Measurements from ENCODE around the gene IP6K1. TPM values are rescaled to one million over a fixed set of nuclear protein-coding genes. Genes with fewer than 3 reads are reported as not detected.

Gene IP6K1
- total and polyA plus RNA-seq, 10 of the 15 experiments (the other 5 are each of a cell fraction or from before 2014, with no cell fraction given) = 1.3 to 30.6 (median 18.2) TPM

Small RNAs within 50 kb of the gene (microRNA-seq; reads per million reads assigned to microRNA genes)
- gene MIR5193 = not detected

Small RNAs within 50 kb of the gene (small RNA-seq; reads per million reads assigned to genes)
- gene AMIGO3 (not detected), gene COX6CP14 (not detected)

Other genes with a start within 250 kb of the IP6K1 start
Only the 7 nearest of the 14 such genes appear.
- 1.2 and 1.3 TPM in 2 replicates for gene AMIGO3, start 66.9 kb downstream of the IP6K1 start, total RNA-seq (2014; rRNA removed)
- not detected in 2 replicates for gene AMIGO3, start 66.9 kb downstream of the IP6K1 start, total RNA-seq (2014; rRNA removed; fragmentation: Illumina TruSeq; extraction: Trizol)
- 0.18 TPM in 1 of 2 replicates, not detected in the other for gene AMIGO3, start 66.9 kb downstream of the IP6K1 start, total RNA-seq (2021)
- 0.19 TPM in 1 of 2 replicates, not detected in the other for gene AMIGO3, start 66.9 kb downstream of the IP6K1 start, polyA plus RNA-seq (2011; rRNA removed)
- gene AMIGO3, start 66.9 kb downstream of the IP6K1 start, polyA plus RNA-seq (2014; fragmentation: Illumina TruSeq; extraction: Trizol) = 0.07 TPM in 1 of 2 replicates, not detected in the other
- not detected for gene AMIGO3, start 66.9 kb downstream of the IP6K1 start, polyA plus RNA-seq (2014; fragmentation: Nextera tagmentation; extraction: Ambion mirVana)
- gene AMIGO3, start 66.9 kb downstream of the IP6K1 start, polyA plus RNA-seq (2014; rRNA removed) = 0.58 and 1.2 TPM in 2 replicates
- gene AMIGO3, start 66.9 kb downstream of the IP6K1 start, polyA plus RNA-seq (2016; fragmentation: Nextera tagmentation; extraction: Ambion mirVana) = 1 to 10 TPM in 1 of 2 experiments, under 1 TPM in 1; 0.44 to 1.1 TPM
- 39.1 and 44.3 TPM in 2 replicates for gene GMPPB, start 62.6 kb downstream of the IP6K1 start, total RNA-seq (2014; rRNA removed)
- gene GMPPB, start 62.6 kb downstream of the IP6K1 start, total RNA-seq (2014; rRNA removed; fragmentation: Illumina TruSeq; extraction: Trizol) = 11.3 and 11.7 TPM in 2 replicates
- 45.6 and 46.1 TPM in 2 replicates for gene GMPPB, start 62.6 kb downstream of the IP6K1 start, total RNA-seq (2021)
- 5.7 and 13.4 TPM in 2 replicates for gene GMPPB, start 62.6 kb downstream of the IP6K1 start, polyA plus RNA-seq (2011; rRNA removed)
- gene GMPPB, start 62.6 kb downstream of the IP6K1 start, polyA plus RNA-seq (2014; fragmentation: Illumina TruSeq; extraction: Trizol) = 4.7 and 13.3 TPM in 2 replicates
- gene GMPPB, start 62.6 kb downstream of the IP6K1 start, polyA plus RNA-seq (2014; fragmentation: Nextera tagmentation; extraction: Ambion mirVana) = 1 to 10 TPM; 2.3 to 8.7 TPM
- gene GMPPB, start 62.6 kb downstream of the IP6K1 start, polyA plus RNA-seq (2014; rRNA removed) = 33.2 and 40.3 TPM in 2 replicates
- 10 to 100 TPM; 73.2 to 99.5 TPM for gene GMPPB, start 62.6 kb downstream of the IP6K1 start, polyA plus RNA-seq (2016; fragmentation: Nextera tagmentation; extraction: Ambion mirVana)
- not detected in 2 replicates for gene CDHR4, start 13.3 kb upstream of the IP6K1 start, total RNA-seq (2014; rRNA removed)
- not detected in 2 replicates for gene CDHR4, start 13.3 kb upstream of the IP6K1 start, total RNA-seq (2014; rRNA removed; fragmentation: Illumina TruSeq; extraction: Trizol)
- gene CDHR4, start 13.3 kb upstream of the IP6K1 start, total RNA-seq (2021) = not detected in 2 replicates
- gene CDHR4, start 13.3 kb upstream of the IP6K1 start, polyA plus RNA-seq (2011; rRNA removed) = not detected in 2 replicates
- not detected in 2 replicates for gene CDHR4, start 13.3 kb upstream of the IP6K1 start, polyA plus RNA-seq (2014; fragmentation: Illumina TruSeq; extraction: Trizol)
- gene CDHR4, start 13.3 kb upstream of the IP6K1 start, polyA plus RNA-seq (2014; fragmentation: Nextera tagmentation; extraction: Ambion mirVana) = not detected
- gene CDHR4, start 13.3 kb upstream of the IP6K1 start, polyA plus RNA-seq (2014; rRNA removed) = not detected in 2 replicates
- gene CDHR4, start 13.3 kb upstream of the IP6K1 start, polyA plus RNA-seq (2016; fragmentation: Nextera tagmentation; extraction: Ambion mirVana) = not detected
- gene INKA1, start 16.7 kb upstream of the IP6K1 start, total RNA-seq (2014; rRNA removed) = 9.3 and 11.9 TPM in 2 replicates
- gene INKA1, start 16.7 kb upstream of the IP6K1 start, total RNA-seq (2014; rRNA removed; fragmentation: Illumina TruSeq; extraction: Trizol) = 3.8 and 4.2 TPM in 2 replicates
- 6.0 and 9.2 TPM in 2 replicates for gene INKA1, start 16.7 kb upstream of the IP6K1 start, total RNA-seq (2021)
- 0.94 and 1.6 TPM in 2 replicates for gene INKA1, start 16.7 kb upstream of the IP6K1 start, polyA plus RNA-seq (2011; rRNA removed)
- gene INKA1, start 16.7 kb upstream of the IP6K1 start, polyA plus RNA-seq (2014; fragmentation: Illumina TruSeq; extraction: Trizol) = 2.1 TPM in 1 of 2 replicates, not detected in the other
- 1 to 10 TPM in 1 of 2 experiments, under 1 TPM in 1; 0.32 to 1.4 TPM for gene INKA1, start 16.7 kb upstream of the IP6K1 start, polyA plus RNA-seq (2014; fragmentation: Nextera tagmentation; extraction: Ambion mirVana)
- gene INKA1, start 16.7 kb upstream of the IP6K1 start, polyA plus RNA-seq (2014; rRNA removed) = 10.2 and 10.5 TPM in 2 replicates
- gene INKA1, start 16.7 kb upstream of the IP6K1 start, polyA plus RNA-seq (2016; fragmentation: Nextera tagmentation; extraction: Ambion mirVana) = 1 to 10 TPM; 9.0 to 9.9 TPM
- 71.2 and 79.6 TPM in 2 replicates for gene UBA7, start 27.4 kb upstream of the IP6K1 start, total RNA-seq (2014; rRNA removed)
- gene UBA7, start 27.4 kb upstream of the IP6K1 start, total RNA-seq (2014; rRNA removed; fragmentation: Illumina TruSeq; extraction: Trizol) = 35.1 and 38.9 TPM in 2 replicates
- 108 and 116 TPM in 2 replicates for gene UBA7, start 27.4 kb upstream of the IP6K1 start, total RNA-seq (2021)
- 34.1 and 65.8 TPM in 2 replicates for gene UBA7, start 27.4 kb upstream of the IP6K1 start, polyA plus RNA-seq (2011; rRNA removed)
- gene UBA7, start 27.4 kb upstream of the IP6K1 start, polyA plus RNA-seq (2014; fragmentation: Illumina TruSeq; extraction: Trizol) = 25.9 and 57.4 TPM in 2 replicates
- gene UBA7, start 27.4 kb upstream of the IP6K1 start, polyA plus RNA-seq (2014; fragmentation: Nextera tagmentation; extraction: Ambion mirVana) = 10 to 100 TPM; 11.8 to 22.2 TPM
- 105 and 112 TPM in 2 replicates for gene UBA7, start 27.4 kb upstream of the IP6K1 start, polyA plus RNA-seq (2014; rRNA removed)
- gene UBA7, start 27.4 kb upstream of the IP6K1 start, polyA plus RNA-seq (2016; fragmentation: Nextera tagmentation; extraction: Ambion mirVana) = 10 to 100 TPM; 34.6 to 36.0 TPM
- 20.9 and 21.1 TPM in 2 replicates for gene TRAIP, start 70.0 kb upstream of the IP6K1 start, total RNA-seq (2014; rRNA removed)
- gene TRAIP, start 70.0 kb upstream of the IP6K1 start, total RNA-seq (2014; rRNA removed; fragmentation: Illumina TruSeq; extraction: Trizol) = 14.7 and 15.9 TPM in 2 replicates
- gene TRAIP, start 70.0 kb upstream of the IP6K1 start, total RNA-seq (2021) = 19.5 and 23.7 TPM in 2 replicates
- gene TRAIP, start 70.0 kb upstream of the IP6K1 start, polyA plus RNA-seq (2011; rRNA removed) = 12.5 and 18.6 TPM in 2 replicates
- 17.9 and 22.1 TPM in 2 replicates for gene TRAIP, start 70.0 kb upstream of the IP6K1 start, polyA plus RNA-seq (2014; fragmentation: Illumina TruSeq; extraction: Trizol)
- gene TRAIP, start 70.0 kb upstream of the IP6K1 start, polyA plus RNA-seq (2014; fragmentation: Nextera tagmentation; extraction: Ambion mirVana) = 10 to 100 TPM; 33.6 to 37.0 TPM
- gene TRAIP, start 70.0 kb upstream of the IP6K1 start, polyA plus RNA-seq (2014; rRNA removed) = 22.4 and 25.1 TPM in 2 replicates
- 10 to 100 TPM; 26.8 to 31.2 TPM for gene TRAIP, start 70.0 kb upstream of the IP6K1 start, polyA plus RNA-seq (2016; fragmentation: Nextera tagmentation; extraction: Ambion mirVana)
- gene CAMKV, start 83.4 kb upstream of the IP6K1 start, total RNA-seq (2014; rRNA removed) = not detected in 2 replicates
- not detected in 2 replicates for gene CAMKV, start 83.4 kb upstream of the IP6K1 start, total RNA-seq (2014; rRNA removed; fragmentation: Illumina TruSeq; extraction: Trizol)
- gene CAMKV, start 83.4 kb upstream of the IP6K1 start, total RNA-seq (2021) = 0.16 TPM in 1 of 2 replicates, not detected in the other
- gene CAMKV, start 83.4 kb upstream of the IP6K1 start, polyA plus RNA-seq (2011; rRNA removed) = 0.13 TPM in 1 of 2 replicates, not detected in the other
- not detected in 2 replicates for gene CAMKV, start 83.4 kb upstream of the IP6K1 start, polyA plus RNA-seq (2014; fragmentation: Illumina TruSeq; extraction: Trizol)
- gene CAMKV, start 83.4 kb upstream of the IP6K1 start, polyA plus RNA-seq (2014; fragmentation: Nextera tagmentation; extraction: Ambion mirVana) = not detected
- 0.05 TPM in 1 of 2 replicates, not detected in the other for gene CAMKV, start 83.4 kb upstream of the IP6K1 start, polyA plus RNA-seq (2014; rRNA removed)
- under 1 TPM; 0.06 to 0.20 TPM for gene CAMKV, start 83.4 kb upstream of the IP6K1 start, polyA plus RNA-seq (2016; fragmentation: Nextera tagmentation; extraction: Ambion mirVana)